Peyer's patch (tissue), 4 donors: ENCODE results near the gene SLC12A6. TPM values are rescaled to one million over a fixed set of nuclear protein-coding genes. Genes with fewer than 3 reads are reported as not detected.

Experiments used
- DNase-seq, 3 donors: peaks; one replicate each; pipeline ENCODE4 v3.0.0-alpha.2; 2017 to 2019
- H3K27ac ChIP-seq, 4 donors: fragments of 200-600 bp; sonication (generic); one replicate each; pipeline ENCODE4 v1.5.1; 2016 to 2019
- H3K27me3 ChIP-seq, 2 donors: fragments of 200-600 bp; sonication (generic); one replicate each; pipeline ENCODE4 v1.5.1; 2019
- H3K36me3 ChIP-seq, 3 donors: fragments of 200-600 bp; sonication (generic); one replicate each; pipeline ENCODE4 v1.5.1; 2016 to 2019
- H3K4me1 ChIP-seq, 4 donors: fragments of 200-600 bp; sonication (generic); one replicate each; pipeline ENCODE4 v1.5.1; 2016 to 2019
- H3K4me3 ChIP-seq, 4 donors: fragments of 200-600 bp; sonication (generic); 1 replicate in 3 of 4; 2 replicates in 1 of 4; pipeline ENCODE4 v1.5.1; 2016 to 2019; ENCODE audit warnings: mild to moderate bottlenecking in 1 of 4
- H3K9me3 ChIP-seq, 4 donors: fragments of 200-600 bp; sonication (generic); one replicate each; pipeline ENCODE4 v1.5.1; 2016 to 2019; ENCODE audit warnings: mild to moderate bottlenecking in 1 of 4
- POLR2A ChIP-seq, 2 donors: fragments of 450-650 bp; IDR thresholded peaks; one replicate each; pipeline ENCODE4 v1.5.1; 2017; ENCODE audit warnings: antibody characterized with exemption in 2 of 2, mild to moderate bottlenecking in 2 of 2, moderate library complexity in 2 of 2
- total RNA-seq, 4 donors: library from RNA; depleted of rRNA; stranded (reverse); fragments of >200 nt; gene quantifications; one replicate each; pipeline ENCODE4 v1.1.0, GENCODE V29; 2016
- TF ChIP-seq, protein P1 (sequence below), 6 experiments: fragments of 450-650 bp in 4 of 6; fragments of 200-600 bp in 2 of 6; sonication (generic) in 1 of 6; IDR thresholded peaks; one replicate each; pipeline ENCODE4 v1.5.1; 2017 to 2019; ENCODE audit warnings: antibody characterized with exemption in 6 of 6, mild to moderate bottlenecking in 3 of 6, moderate library complexity in 1 of 6

The SLC12A6 gene
- total RNA-seq, 4 donors from 2014 or later = 48.7 to 111 (median 54.1) TPM

DNA sequence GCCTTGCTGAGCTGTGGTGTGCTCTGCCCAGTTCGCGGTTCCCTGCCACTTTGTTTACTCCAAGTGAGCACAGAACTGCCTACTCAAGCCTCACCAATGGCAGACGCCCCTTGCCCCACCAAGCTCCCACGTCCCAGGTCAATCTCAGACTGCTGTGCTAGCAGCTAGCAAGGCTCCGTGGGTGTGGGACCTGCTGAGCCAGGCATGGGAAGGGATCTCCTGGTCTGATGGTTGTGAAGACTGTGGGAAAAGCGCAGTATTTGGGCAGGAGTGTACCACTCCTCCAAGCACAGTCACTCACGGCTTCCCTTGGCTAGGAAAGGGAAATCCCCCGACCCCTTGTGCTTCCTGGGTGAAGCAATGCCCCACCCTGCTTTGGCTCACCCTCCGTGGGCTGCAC, 45.0 kb downstream of the SLC12A6 start:
- DNase-seq = no peak
- Histone ChIP-seq H3K27me3 (no peaks in the 10 kb centered on the region), H3K4me1 (no peaks in the 10 kb centered on the region), H3K36me3 (peaks cover 0 to 9% (median 0%) of the 10 kb centered on the region in 3 donors), H3K4me3 (no peak overlapping the region), H3K9me3 (no peaks in the 10 kb centered on the region), H3K27ac (no peak overlapping the region)
- no peak for TF ChIP-seq POLR2A (IDR thresholded peaks at IDR 0.05)
- TF ChIP-seq, protein P1, sequence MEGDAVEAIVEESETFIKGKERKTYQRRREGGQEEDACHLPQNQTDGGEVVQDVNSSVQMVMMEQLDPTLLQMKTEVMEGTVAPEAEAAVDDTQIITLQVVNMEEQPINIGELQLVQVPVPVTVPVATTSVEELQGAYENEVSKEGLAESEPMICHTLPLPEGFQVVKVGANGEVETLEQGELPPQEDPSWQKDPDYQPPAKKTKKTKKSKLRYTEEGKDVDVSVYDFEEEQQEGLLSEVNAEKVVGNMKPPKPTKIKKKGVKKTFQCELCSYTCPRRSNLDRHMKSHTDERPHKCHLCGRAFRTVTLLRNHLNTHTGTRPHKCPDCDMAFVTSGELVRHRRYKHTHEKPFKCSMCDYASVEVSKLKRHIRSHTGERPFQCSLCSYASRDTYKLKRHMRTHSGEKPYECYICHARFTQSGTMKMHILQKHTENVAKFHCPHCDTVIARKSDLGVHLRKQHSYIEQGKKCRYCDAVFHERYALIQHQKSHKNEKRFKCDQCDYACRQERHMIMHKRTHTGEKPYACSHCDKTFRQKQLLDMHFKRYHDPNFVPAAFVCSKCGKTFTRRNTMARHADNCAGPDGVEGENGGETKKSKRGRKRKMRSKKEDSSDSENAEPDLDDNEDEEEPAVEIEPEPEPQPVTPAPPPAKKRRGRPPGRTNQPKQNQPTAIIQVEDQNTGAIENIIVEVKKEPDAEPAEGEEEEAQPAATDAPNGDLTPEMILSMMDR (IDR thresholded peaks at IDR 0.05) = no peak

DNA sequence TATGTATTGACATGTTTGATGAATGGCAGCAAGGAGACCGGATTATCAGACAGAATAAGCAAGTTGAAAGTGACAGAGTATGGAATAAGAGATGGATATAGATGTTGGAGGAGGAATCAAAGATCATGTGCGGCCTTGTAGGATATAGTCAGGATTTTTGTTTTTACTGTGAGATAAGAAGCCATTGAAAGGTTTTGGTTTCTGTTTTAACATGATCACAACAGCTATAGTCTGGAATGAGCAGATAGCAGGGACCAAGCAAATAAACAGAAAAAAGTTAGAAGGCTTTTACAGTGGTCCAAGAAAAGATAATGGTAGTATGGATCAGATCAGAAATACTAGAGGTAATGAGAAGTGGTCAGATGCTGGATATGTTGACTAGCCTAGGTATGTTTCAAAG, 52.6 kb downstream of the SLC12A6 start:
- Histone ChIP-seq H3K9me3 (no peaks in the 10 kb centered on the region), H3K27me3 (no peaks in the 10 kb centered on the region), H3K27ac (no peak overlapping the region), H3K4me3 (no peak overlapping the region), H3K4me1 (no peaks in the 10 kb centered on the region), H3K36me3 (no peaks in the 10 kb centered on the region)
- no peak for TF ChIP-seq POLR2A (IDR thresholded peaks at IDR 0.05)
- TF ChIP-seq, protein P1 (IDR thresholded peaks at IDR 0.05) = no peak
- DNase-seq = no peak

DNA sequence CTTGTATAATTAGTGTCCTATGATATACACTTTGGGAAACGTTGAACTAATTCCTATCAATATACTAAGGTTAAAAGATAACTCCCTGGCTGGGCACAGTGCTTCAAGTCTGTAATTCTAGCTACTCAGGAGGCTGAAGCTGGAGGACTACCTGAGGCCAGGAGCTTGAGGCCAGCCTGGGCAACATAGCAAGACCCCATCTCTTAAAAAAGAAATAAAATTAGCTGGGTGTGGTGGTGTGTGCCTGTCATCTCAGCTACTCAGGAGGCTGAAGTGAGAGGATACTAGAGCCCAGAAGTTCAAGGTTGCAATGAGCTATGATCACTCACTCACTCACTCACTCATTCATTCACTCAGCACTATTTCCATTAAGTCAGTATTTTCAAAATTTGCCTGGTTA, 55.2 kb downstream of the SLC12A6 start:
- H3K27me3 ChIP-seq = no peaks in the 10 kb centered on the region
- TF ChIP-seq, protein P1 (IDR thresholded peaks at IDR 0.05) = no peak
- no peak for TF ChIP-seq POLR2A (IDR thresholded peaks at IDR 0.05)
- H3K9me3 ChIP-seq = no peaks in the 10 kb centered on the region
- no peaks in the 10 kb centered on the region for H3K4me1 ChIP-seq
- no peaks in the 10 kb centered on the region for H3K36me3 ChIP-seq
- no peak overlapping the region for H3K4me3 ChIP-seq
- H3K27ac ChIP-seq = no peak overlapping the region
- DNase-seq = no peak

DNA sequence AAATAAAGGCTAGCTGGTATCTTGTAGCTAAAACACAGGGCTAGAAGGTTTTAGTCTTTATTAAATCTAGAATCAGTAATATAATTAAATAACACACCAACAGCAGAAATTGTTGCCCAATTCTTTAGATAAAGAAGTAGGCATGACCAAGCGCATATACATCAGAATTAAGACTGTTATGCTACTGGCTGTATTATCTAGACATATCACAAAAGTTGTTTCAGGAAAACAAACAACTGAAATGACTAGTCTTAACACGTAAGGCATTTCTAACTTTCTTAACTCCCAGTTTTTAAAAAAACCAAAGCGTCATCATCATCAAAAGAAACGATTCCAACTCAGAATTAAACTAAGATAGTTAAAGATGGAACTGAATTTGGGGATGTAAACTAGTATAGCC, 57.4 kb downstream of the SLC12A6 start:
- Histone ChIP-seq H3K4me3 (no peak overlapping the region), H3K27me3 (no peaks in the 10 kb centered on the region), H3K36me3 (no peaks in the 10 kb centered on the region), H3K9me3 (no peaks in the 10 kb centered on the region), H3K4me1 (no peaks in the 10 kb centered on the region), H3K27ac (no peak overlapping the region)
- no peak for TF ChIP-seq POLR2A (IDR thresholded peaks at IDR 0.05)
- TF ChIP-seq, protein P1 (IDR thresholded peaks at IDR 0.05) = no peak
- no peak for DNase-seq

DNA sequence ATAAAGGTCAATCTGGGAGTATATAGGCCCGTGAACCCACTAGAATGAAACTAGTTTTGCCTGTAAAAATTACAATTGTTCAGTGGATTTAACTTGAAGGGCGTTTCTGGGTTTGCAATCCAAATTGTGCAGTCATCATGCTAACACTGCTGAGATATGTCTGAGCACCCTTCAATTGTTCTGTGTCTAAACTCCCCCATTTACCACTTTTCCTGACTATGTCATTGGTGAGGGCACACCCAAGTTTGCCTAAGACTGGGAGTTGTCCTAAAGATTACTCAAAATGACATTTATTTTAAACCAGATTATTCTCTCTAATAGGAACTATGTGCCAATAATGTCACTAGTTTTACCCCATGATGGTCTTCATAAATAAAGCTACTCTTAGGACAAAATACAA, 58.2 kb downstream of the SLC12A6 start:
- Histone ChIP-seq H3K27ac (no peak overlapping the region), H3K4me3 (no peak overlapping the region), H3K27me3 (no peaks in the 10 kb centered on the region), H3K36me3 (no peaks in the 10 kb centered on the region), H3K4me1 (no peaks in the 10 kb centered on the region), H3K9me3 (no peaks in the 10 kb centered on the region)
- TF ChIP-seq POLR2A (IDR thresholded peaks at IDR 0.05) = no peak
- TF ChIP-seq, protein P1 (IDR thresholded peaks at IDR 0.05) = no peak
- DNase-seq = no peak

DNA sequence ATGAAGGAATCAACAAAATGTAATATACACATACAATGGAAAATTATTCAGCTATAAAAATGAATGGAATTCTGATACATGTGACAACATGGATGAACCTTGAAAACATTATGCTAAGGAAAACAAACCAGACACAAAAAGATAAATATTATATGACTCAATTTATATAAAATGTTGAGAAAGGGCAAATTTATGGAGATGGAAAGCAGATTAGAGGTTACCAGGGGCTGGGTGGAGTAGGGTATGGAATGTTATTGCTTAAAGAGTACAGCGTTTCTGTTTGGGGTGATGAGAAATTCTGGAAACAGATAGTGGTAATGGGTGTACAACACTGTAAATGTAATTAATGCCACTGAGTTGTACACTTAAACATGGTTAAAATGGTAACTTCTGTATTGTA, 61.9 kb downstream of the SLC12A6 start:
- TF ChIP-seq POLR2A (IDR thresholded peaks at IDR 0.05) = no peak
- TF ChIP-seq, protein P1 (IDR thresholded peaks at IDR 0.05) = no peak
- no peak for DNase-seq
- H3K4me1 ChIP-seq = no peaks in the 10 kb centered on the region
- H3K4me3 ChIP-seq = no peak overlapping the region
- H3K9me3 ChIP-seq = no peaks in the 10 kb centered on the region
- H3K36me3 ChIP-seq = no peaks in the 10 kb centered on the region
- H3K27me3 ChIP-seq = no peaks in the 10 kb centered on the region
- no peak overlapping the region for H3K27ac ChIP-seq
